IMR-90 (cell line): ENCODE data around the gene SLC9A7. TPM values are rescaled to one million over a fixed set of nuclear protein-coding genes. Genes with fewer than 3 reads are reported as not detected.
A peak's percentile ranks its signal among the peaks of the same experiment; 100 is the strongest.

Source experiments
- ATAC-seq: fragments of 200-7000 bp; cut with Tn5 transposase; 2 replicates; pipeline ENCODE4 v1.9.1; 2020; ENCODE audit warnings: low read depth, mild to moderate bottlenecking, moderate library complexity
- BruUV-seq: library from RNA; stranded (reverse); fragments of 400-500 nt; replicated peaks from 2 replicates; lab custom pipeline; 2021; lab: Mats Ljungman, UMichigan
- CTCF ChIA-PET: fragments of 300-600 bp; formaldehyde crosslinking; extraction: SDS; loops from one replicate; lab custom pipeline; 2021; ENCODE audit warnings: antibody characterized with exemption; lab: Yijun Ruan, JAX
- POLR2A ChIA-PET: fragments of 300-600 bp; sonication (Branson Sonifier 250); formaldehyde crosslinking; loops from one replicate; lab custom pipeline; 2022; ENCODE audit warnings: antibody characterized with exemption; ENCODE audit not compliant: unreplicated experiment; lab: Charles Lee
- DNase-seq: peaks from one replicate; pipeline ENCODE4 v3.0.0; 2013
- H2AFZ ChIP-seq: replicated peaks from 2 replicates; pipeline ENCODE3; 2013; ENCODE audit warnings: low read length, mild to moderate bottlenecking; ENCODE audit not compliant: poor library complexity
- H2AK5ac ChIP-seq: 2 replicates; pipeline ENCODE4 v1.6.1; 2013; ENCODE audit warnings: low read depth, low read length, inconsistent platforms
- H2AK9ac ChIP-seq: replicated peaks from 2 replicates; pipeline ENCODE3; 2013; ENCODE audit warnings: mild to moderate bottlenecking, low read depth, low read length, moderate library complexity; ENCODE audit not compliant: poor library complexity
- H2BK120ac ChIP-seq: 2 replicates; pipeline ENCODE4 v1.6.1; 2013; ENCODE audit warnings: low read depth, low read length, inconsistent platforms
- H2BK15ac ChIP-seq: 3 replicates; pipeline ENCODE4 v1.6.1; 2013; ENCODE audit warnings: low read depth, low read length, inconsistent platforms
- H2BK20ac ChIP-seq: 2 replicates; pipeline ENCODE4 v1.6.1; 2013; ENCODE audit warnings: low read depth, mild to moderate bottlenecking, inconsistent platforms, low read length, moderate library complexity
- H2BK5ac ChIP-seq: 2 replicates; pipeline ENCODE4 v1.6.1; 2013; ENCODE audit warnings: mild to moderate bottlenecking, low read depth, low read length, inconsistent platforms; ENCODE audit not compliant: poor library complexity, severe bottlenecking
- H3K14ac ChIP-seq: replicated peaks from 2 replicates; pipeline ENCODE4 v1.6.1; 2013; ENCODE audit warnings: low read depth, low read length, inconsistent platforms
- H3K18ac ChIP-seq: 2 replicates; pipeline ENCODE4 v1.6.1; 2013; ENCODE audit warnings: low read depth, low read length, control low read depth
- H3K23ac ChIP-seq: 2 replicates; pipeline ENCODE4 v1.6.1; 2013; ENCODE audit warnings: low read depth, low read length, inconsistent platforms
- H3K27ac ChIP-seq: 2 replicates; pipeline ENCODE4 v1.5.1; 2013; ENCODE audit warnings: mild to moderate bottlenecking, control low read depth, low read length; ENCODE audit not compliant: insufficient read depth
- H3K27me3 ChIP-seq: 2 replicates; pipeline ENCODE4 v1.6.1; 2013; ENCODE audit warnings: low read length; ENCODE audit not compliant: control insufficient read depth, insufficient read depth
- H3K36me3 ChIP-seq: 2 replicates; pipeline ENCODE4 v1.6.1; 2013; ENCODE audit warnings: low read length, mixed read lengths; ENCODE audit not compliant: control insufficient read depth, insufficient read depth
- H3K4ac ChIP-seq: 2 replicates; pipeline ENCODE4 v1.6.1; 2013; ENCODE audit warnings: low read depth, low read length, inconsistent platforms
- H3K4me1 ChIP-seq: 2 replicates; pipeline ENCODE4 v1.6.1; 2013; ENCODE audit warnings: low read length, mixed read lengths; ENCODE audit not compliant: control insufficient read depth, insufficient read depth
- H3K4me2 ChIP-seq: 2 replicates; pipeline ENCODE4 v1.6.1; 2013; ENCODE audit warnings: low read depth, mild to moderate bottlenecking, control low read depth, low read length, moderate library complexity
- H3K4me3 ChIP-seq: 2 replicates; pipeline ENCODE4 v1.5.1; 2013; ENCODE audit warnings: low read depth, mild to moderate bottlenecking, control low read depth, low read length, moderate library complexity; ENCODE audit not compliant: insufficient read depth
- H3K56ac ChIP-seq: 2 replicates; pipeline ENCODE4 v1.6.1; 2013; ENCODE audit warnings: low read length, inconsistent platforms; ENCODE audit not compliant: insufficient read depth; ENCODE audit errors: extremely low read depth
- H3K79me1 ChIP-seq, 2 experiments: 2 replicates each; pipeline ENCODE4 v1.6.1; 2013; ENCODE audit warnings: low read length in 2 of 2, inconsistent platforms in 1 of 2, low read depth in 1 of 2
- H3K9ac ChIP-seq: 2 replicates; pipeline ENCODE4 v1.6.1; 2013; ENCODE audit warnings: low read depth, low read length, control low read depth
- H3K9me1 ChIP-seq: 2 replicates; pipeline ENCODE4 v1.6.1; 2013; ENCODE audit warnings: low read length, inconsistent platforms; ENCODE audit not compliant: insufficient read depth
- H3K9me3 ChIP-seq: 2 replicates; pipeline ENCODE4 v1.6.1; 2013; ENCODE audit warnings: low read length; ENCODE audit not compliant: control insufficient read depth, insufficient read depth
- H4K20me1 ChIP-seq: 2 replicates; pipeline ENCODE4 v1.6.1; 2013; ENCODE audit warnings: low read length, inconsistent platforms; ENCODE audit not compliant: insufficient read depth
- H4K5ac ChIP-seq: 2 replicates; pipeline ENCODE4 v1.6.1; 2013; ENCODE audit warnings: mild to moderate bottlenecking, low read depth, low read length, control low read depth
- H4K8ac ChIP-seq, 2 experiments: 2 replicates each; pipeline ENCODE4 v1.6.1; 2013; ENCODE audit warnings: low read depth in 2 of 2, low read length in 2 of 2, control low read depth in 1 of 2, inconsistent platforms in 1 of 2
- H4K91ac ChIP-seq: 2 replicates; pipeline ENCODE4 v1.6.1; 2013; ENCODE audit warnings: low read depth, low read length, inconsistent platforms; ENCODE audit not compliant: insufficient read depth
- CEBPB ChIP-seq: IDR thresholded peaks from 2 replicates; pipeline ENCODE4 v1.6.1; 2012; ENCODE audit warnings: low read depth, low read length, improper control_type of control experiment
- MAZ ChIP-seq: IDR thresholded peaks from 2 replicates; pipeline ENCODE4 v1.6.1; 2012; ENCODE audit warnings: low read depth, mild to moderate bottlenecking, low read length, improper control_type of control experiment, moderate library complexity, borderline replicate concordance
- WGBS, 2 experiments: methylation state at CpG; one replicate each; pipeline versions ENCODE4 v1.1.5 to v1.1.7; 2013; ENCODE audit warnings: missing lambda C conversion rate in 2 of 2; ENCODE audit not compliant: insufficient read length in 1 of 2; ENCODE audit errors: extremely low coverage in 2 of 2; 5-methylcytosine and 5-hydroxymethylcytosine counted together
- dilution Hi-C: fragments of 300-500 bp; cut with HindIII; formaldehyde crosslinking; loops from one replicate; pipeline ENCODE4 v1.14.3; 2018; ENCODE audit warnings: low sequenced_read_pairs; ENCODE audit not compliant: unreplicated experiment
- in situ Hi-C: fragments of 300-500 bp; cut with MboI; formaldehyde crosslinking; loops from 3 replicates; pipeline ENCODE4 v1.14.3; 2019; ENCODE audit warnings: low sequenced_read_pairs, inconsistent platforms, mixed read lengths
- intact Hi-C: fragments of 100-400 bp; cut with micrococcal nuclease; formaldehyde crosslinking; loops from 2 replicates; pipeline ENCODE4 v1.10.0; 2022
- polyA plus RNA-seq, 3 experiments: library from polyadenylated mRNA; depleted of rRNA; stranded (reverse); fragments of >200 nt; gene quantifications; 2 replicates each; pipeline ENCODE4 v1.2.3, GENCODE V29; 2012; ENCODE audit warnings: low replicate concordance in 1 of 3
- total RNA-seq: library from RNA; depleted of rRNA; stranded (reverse); fragments of >200 nt; gene quantifications from 2 replicates; pipeline ENCODE4 v1.2.3, GENCODE V29; 2012

The SLC9A7 gene
- total and polyA plus RNA-seq, 2 of the 4 experiments (the other 2 are of a cell fraction), result 14.4 to 76.4 TPM

- Histone ChIP-seq H3K4me1 (peaks cover 7% of the 10 kb centered on the region), H3K9me3 (no peaks in the 10 kb centered on the region), H3K4ac (peak overlapping the region; percentile 15; the same call in 1 of the 2 replicates), H3K4me3 (no peak overlapping the region), H3K14ac (peak overlapping the region; percentile 30; the same call in 1 of the 2 replicates), H3K9ac (no peak overlapping the region), H4K20me1 (no peaks in the 10 kb centered on the region; the same call in 1 of the 2 replicates), H3K23ac (no peak overlapping the region), H3K36me3 (no peaks in the 10 kb centered on the region), H3K18ac (peak overlapping the region; percentile 35; the same call in 1 of the 2 replicates), H2AK9ac (no peak overlapping the region), H3K56ac (no peak overlapping the region), H2BK5ac (peak overlapping the region; percentile 85), H4K8ac (peak overlapping the region in 1 of 2 experiments; percentile 50; a peak in 1 of 4 replicates), H4K5ac (peak overlapping the region; percentile 36; the same call in 1 of the 2 replicates), H3K27me3 (no peaks in the 10 kb centered on the region), H2BK120ac (peak overlapping the region; percentile 74), H3K79me1 (no peaks in the 10 kb centered on the region), H2BK15ac (peak overlapping the region; percentile 65; the same call in 2 of the 3 replicates), H2AFZ (no peak overlapping the region), H3K27ac (no peak overlapping the region), H4K91ac (no peak overlapping the region), H3K4me2 (no peak overlapping the region), H2BK20ac (peak overlapping the region; percentile 57), H3K9me1 (peaks cover 3% of the 10 kb centered on the region; the same call in 1 of the 2 replicates), H2AK5ac (no peak overlapping the region)
- BruUV-seq, result no TSS peak
- ChIA-PET POLR2A (no interaction called here), CTCF (no interaction called here)
- in situ Hi-C loops, result no loop called here
- DNase-seq, result no peak
- no CpG with 5 or more reads among the region's 6 CpGs for WGBS, 2 experiments
- dilution Hi-C loops, result no loop called here
- TF ChIP-seq CEBPB, result peak; percentile 50
- TF ChIP-seq MAZ, result no peak
- no peak for ATAC-seq
- intact Hi-C loops, result no loop called here
These were observed 34.6 kb upstream of the SLC9A7 start for GRCh38 chrX:46793386-46794143.
